GM12878 (cell line): ENCODE measurements around the gene CCDC34. TPM values are rescaled to one million over a fixed set of nuclear protein-coding genes. Genes with fewer than 3 reads are reported as not detected.

Experiments
- ATAC-seq: fragments of 200-7000 bp; cut with Tn5 transposase; 3 replicates; pipeline ENCODE4 v1.9.1; 2020; ENCODE audit warnings: mild to moderate bottlenecking, moderate library complexity
- BruUV-seq: library from RNA; stranded (reverse); fragments of 400-500 nt; replicated peaks from 2 replicates; lab custom pipeline; 2021; lab: Mats Ljungman, UMichigan
- CTCF ChIA-PET: fragments of 300-600 bp; sonication (Branson Sonifier 250); formaldehyde crosslinking; extraction: SDS; loops from one replicate; lab custom pipeline; 2021; ENCODE audit warnings: inconsistent platforms; lab: Yijun Ruan, JAX
- POLR2A ChIA-PET: fragments of 350-600 bp; formaldehyde crosslinking; extraction: SDS; loops from one replicate; lab custom pipeline; 2021; ENCODE audit warnings: inconsistent platforms; lab: Charles Lee
- RAD21 ChIA-PET: fragments of 300-600 bp; sonication (Branson Sonifier 250); formaldehyde crosslinking; loops from one replicate; lab custom pipeline; 2023; ENCODE audit warnings: antibody characterized with exemption; ENCODE audit not compliant: unreplicated experiment; lab: Charles Lee
- SMC1A ChIA-PET: fragments of 300-600 bp; sonication (Branson Sonifier 250); formaldehyde crosslinking; loops from one replicate; lab custom pipeline; 2023; ENCODE audit not compliant: unreplicated experiment, uncharacterized antibody; lab: Charles Lee
- DNase-seq: peaks from one replicate; pipeline ENCODE4 v3.0.0-alpha.2; 2011; ENCODE audit warnings: low read depth, low spot score
- FAIRE-seq: peaks from 3 replicates; lab custom pipeline; 2011; peaks lifted over from hg19 to GRCh38; lab: Jason Lieb, UNC
- H2AFZ ChIP-seq: 2 replicates; pipeline ENCODE4 v1.6.0; 2011; ENCODE audit warnings: low read depth, low read length, control low read depth; ENCODE audit not compliant: control insufficient read depth
- H3K27ac ChIP-seq: 2 replicates; pipeline ENCODE4 v1.5.1; 2011; ENCODE audit warnings: control low read depth; ENCODE audit not compliant: control insufficient read depth, insufficient read depth
- H3K27me3 ChIP-seq, 2 experiments: replicated peaks in 1 of 2; 2 replicates each; pipeline versions ENCODE4 v1.6.0 to v1.6.1; 2011; ENCODE audit warnings: low read length in 1 of 2; ENCODE audit not compliant: control insufficient read depth in 2 of 2, insufficient read depth in 2 of 2
- H3K36me3 ChIP-seq, 2 experiments: 2 replicates each; pipeline ENCODE4 v1.5.1; 2011; ENCODE audit warnings: low read length in 1 of 2; ENCODE audit not compliant: control insufficient read depth in 2 of 2, insufficient read depth in 2 of 2
- H3K4me1 ChIP-seq: 2 replicates; pipeline ENCODE4 v1.6.1; 2011; ENCODE audit warnings: mild to moderate bottlenecking, low read length, moderate library complexity, mixed read lengths; ENCODE audit not compliant: control insufficient read depth, insufficient read depth
- H3K4me2 ChIP-seq: 2 replicates; pipeline ENCODE4 v1.6.0; 2011; ENCODE audit warnings: control low read depth; ENCODE audit not compliant: control insufficient read depth, insufficient read depth
- H3K4me3 ChIP-seq: fragments of 200-600 bp; sonication (generic); 2 replicates; pipeline ENCODE4 v1.5.1; 2016
- H3K79me2 ChIP-seq: 2 replicates; pipeline ENCODE4 v1.6.0; 2011; ENCODE audit warnings: low read length; ENCODE audit not compliant: control insufficient read depth, insufficient read depth
- H3K9ac ChIP-seq: 2 replicates; pipeline ENCODE4 v1.8.0; 2011; ENCODE audit warnings: low read length, control low read depth, mixed read lengths; ENCODE audit not compliant: control insufficient read depth, insufficient read depth
- H3K9me3 ChIP-seq: replicated peaks from 3 replicates; pipeline ENCODE4 v1.5.1; 2011; ENCODE audit warnings: mild to moderate bottlenecking, low read length; ENCODE audit not compliant: control insufficient read depth, insufficient read depth
- H4K20me1 ChIP-seq: 2 replicates; pipeline ENCODE4 v1.6.0; 2011; ENCODE audit not compliant: control insufficient read depth, insufficient read depth
- BMI1 ChIP-seq: fragments of 450-650 bp; IDR thresholded peaks from 2 replicates; pipeline ENCODE4 v1.6.1; 2016; ENCODE audit warnings: mild to moderate bottlenecking, moderate library complexity, borderline replicate concordance
- CBX3 ChIP-seq: fragments of 200-600 bp; sonication (generic); IDR thresholded peaks from 2 replicates; pipeline ENCODE4 v1.6.1; 2016; ENCODE audit warnings: low read depth, borderline replicate concordance
- EP300 ChIP-seq, 2 experiments: fragments of 150-350 bp in 1 of 2; IDR thresholded peaks; 2 replicates each; pipeline ENCODE4 v1.6.1; 2011 to 2012; ENCODE audit warnings: low read depth in 2 of 2, low read length in 2 of 2, borderline replicate concordance in 1 of 2, improper control_type of control experiment in 1 of 2, inconsistent platforms in 1 of 2; ENCODE audit not compliant: control insufficient read depth in 1 of 2
- PAX8 ChIP-seq: fragments of 450-650 bp; IDR thresholded peaks from 2 replicates; pipeline ENCODE4 v1.6.1; 2017; ENCODE audit warnings: mild to moderate bottlenecking, moderate library complexity
- PML ChIP-seq: IDR thresholded peaks from 2 replicates; pipeline ENCODE4 v1.6.1; 2012; ENCODE audit warnings: low read length, inconsistent platforms
- SMAD5 ChIP-seq: IDR thresholded peaks from 2 replicates; pipeline ENCODE4 v1.6.1; 2016; ENCODE audit warnings: antibody characterized with exemption, low read depth
- STAT1 ChIP-seq: fragments of 450-650 bp; conservative IDR thresholded peaks from 2 replicates; pipeline ENCODE4 v1.6.1; 2014; ENCODE audit warnings: antibody characterized with exemption, mild to moderate bottlenecking
- WRNIP1 ChIP-seq: IDR thresholded peaks from 2 replicates; pipeline ENCODE4 v1.6.1; 2011; ENCODE audit warnings: low read depth, low read length, improper control_type of control experiment, borderline replicate concordance
- in situ Hi-C: fragments of 300-500 bp; cut with MboI; formaldehyde crosslinking; loops from 9 replicates; pipeline ENCODE4 v1.14.3; 2018; ENCODE audit warnings: mixed read lengths
- intact Hi-C: fragments of 100-400 bp; cut with micrococcal nuclease; formaldehyde crosslinking; loops from one replicate; pipeline ENCODE4 v1.14.2; 2022; ENCODE audit not compliant: unreplicated experiment
- polyA plus RNA-seq, 11 experiments: library from polyadenylated mRNA; depleted of rRNA in 4 of 11; unstranded in 6 of 11; stranded (reverse) in 5 of 11; fragments of >200 nt; fragmentation: Nextera tagmentation in 4 of 11; fragmentation: Illumina TruSeq in 1 of 11; extraction: Ambion mirVana in 4 of 11; extraction: Trizol in 1 of 11; gene quantifications; 1 replicate in 1 of 11; 2 replicates in 10 of 11; pipeline versions ENCODE4 v1.2.1 to v1.2.3, GENCODE V29; 2011 to 2016; ENCODE audit warnings: inconsistent platforms in 2 of 11, missing spikeins in 2 of 11, low read depth in 1 of 11
- total RNA-seq, 4 experiments: library from RNA; depleted of rRNA in 3 of 4; stranded (reverse); fragments of >200 nt in 3 of 4; fragmentation: Illumina TruSeq in 1 of 4; extraction: Trizol in 1 of 4; gene quantifications; 2 replicates each; pipeline versions ENCODE4 v1.2.1 to v1.2.3, GENCODE V29; 2013 to 2021
- TF ChIP-seq, protein P1 (sequence below): IDR thresholded peaks from 2 replicates; pipeline ENCODE4 v1.6.1; 2012; ENCODE audit warnings: low read length, inconsistent platforms
- TF ChIP-seq, protein P2 (sequence below): IDR thresholded peaks from 2 replicates; pipeline ENCODE4 v1.6.1; 2011; ENCODE audit warnings: borderline replicate concordance, low read depth, mild to moderate bottlenecking, moderate library complexity, mixed read lengths, low read length; ENCODE audit not compliant: insufficient read depth; ENCODE audit errors: extremely low read length
- TF ChIP-seq, protein P3 (sequence below): IDR thresholded peaks from 2 replicates; pipeline ENCODE4 v1.6.1; 2011; ENCODE audit warnings: mild to moderate bottlenecking, low read depth, low read length, moderate library complexity; ENCODE audit not compliant: insufficient replicate concordance

The CCDC34 gene
- total and polyA plus RNA-seq, 10 of the 15 experiments (the other 5 are each of a cell fraction or from before 2014, with no cell fraction given): 6.2 to 39.1 (median 14.6) TPM

DNA sequence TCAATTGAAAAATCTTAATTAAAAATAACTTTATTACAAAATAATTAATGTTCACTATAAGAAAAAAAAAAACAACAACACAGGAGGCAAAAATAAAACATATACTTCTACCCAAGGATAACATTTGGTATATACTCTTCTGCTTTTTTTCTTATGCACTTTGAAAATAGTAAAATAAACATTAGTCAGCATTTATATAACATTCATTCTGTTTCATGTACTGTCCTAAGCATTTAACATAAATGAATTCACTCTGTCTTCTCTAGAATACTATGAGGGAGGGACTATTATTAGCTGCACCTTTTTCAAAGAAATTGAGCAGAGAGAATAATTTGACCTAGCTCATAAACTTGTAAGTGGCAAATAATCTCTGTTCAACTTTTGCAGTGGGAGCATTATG is 48.3 kb upstream of the CCDC34 start:
- ChIA-PET RAD21 (no interaction called here), SMC1A (no interaction called here), CTCF (no interaction called here), POLR2A (no interaction called here)
- H3K27ac ChIP-seq: no peak overlapping the region
- no peak overlapping the region for H3K4me2 ChIP-seq
- no TSS peak for BruUV-seq
- no peak overlapping the region for H3K9ac ChIP-seq
- H3K36me3 ChIP-seq: no peaks in the 10 kb centered on the region
- no peaks in the 10 kb centered on the region for H4K20me1 ChIP-seq
- intact Hi-C loops (no loop called here), in situ Hi-C loops (no loop called here)
- H3K27me3 ChIP-seq: no peaks in the 10 kb centered on the region
- no peak overlapping the region for H2AFZ ChIP-seq
- no peak overlapping the region for H3K4me3 ChIP-seq
- H3K9me3 ChIP-seq: no peaks in the 10 kb centered on the region
- DNase-seq (no peak), FAIRE-seq (no peak), ATAC-seq (no peak)
- H3K4me1 ChIP-seq: no peaks in the 10 kb centered on the region
- H3K79me2 ChIP-seq: no peaks in the 10 kb centered on the region
- TF ChIP-seq CBX3: no peak
- no peak for TF ChIP-seq BMI1
- TF ChIP-seq, protein P1, sequence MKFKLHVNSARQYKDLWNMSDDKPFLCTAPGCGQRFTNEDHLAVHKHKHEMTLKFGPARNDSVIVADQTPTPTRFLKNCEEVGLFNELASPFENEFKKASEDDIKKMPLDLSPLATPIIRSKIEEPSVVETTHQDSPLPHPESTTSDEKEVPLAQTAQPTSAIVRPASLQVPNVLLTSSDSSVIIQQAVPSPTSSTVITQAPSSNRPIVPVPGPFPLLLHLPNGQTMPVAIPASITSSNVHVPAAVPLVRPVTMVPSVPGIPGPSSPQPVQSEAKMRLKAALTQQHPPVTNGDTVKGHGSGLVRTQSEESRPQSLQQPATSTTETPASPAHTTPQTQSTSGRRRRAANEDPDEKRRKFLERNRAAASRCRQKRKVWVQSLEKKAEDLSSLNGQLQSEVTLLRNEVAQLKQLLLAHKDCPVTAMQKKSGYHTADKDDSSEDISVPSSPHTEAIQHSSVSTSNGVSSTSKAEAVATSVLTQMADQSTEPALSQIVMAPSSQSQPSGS: no peak
- TF ChIP-seq STAT1: no peak
- TF ChIP-seq PML: no peak
- TF ChIP-seq PAX8: no peak
- no peak for TF ChIP-seq SMAD5
- TF ChIP-seq, protein P2, sequence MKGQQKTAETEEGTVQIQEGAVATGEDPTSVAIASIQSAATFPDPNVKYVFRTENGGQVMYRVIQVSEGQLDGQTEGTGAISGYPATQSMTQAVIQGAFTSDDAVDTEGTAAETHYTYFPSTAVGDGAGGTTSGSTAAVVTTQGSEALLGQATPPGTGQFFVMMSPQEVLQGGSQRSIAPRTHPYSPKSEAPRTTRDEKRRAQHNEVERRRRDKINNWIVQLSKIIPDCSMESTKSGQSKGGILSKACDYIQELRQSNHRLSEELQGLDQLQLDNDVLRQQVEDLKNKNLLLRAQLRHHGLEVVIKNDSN: no peak
- TF ChIP-seq, protein P3, sequence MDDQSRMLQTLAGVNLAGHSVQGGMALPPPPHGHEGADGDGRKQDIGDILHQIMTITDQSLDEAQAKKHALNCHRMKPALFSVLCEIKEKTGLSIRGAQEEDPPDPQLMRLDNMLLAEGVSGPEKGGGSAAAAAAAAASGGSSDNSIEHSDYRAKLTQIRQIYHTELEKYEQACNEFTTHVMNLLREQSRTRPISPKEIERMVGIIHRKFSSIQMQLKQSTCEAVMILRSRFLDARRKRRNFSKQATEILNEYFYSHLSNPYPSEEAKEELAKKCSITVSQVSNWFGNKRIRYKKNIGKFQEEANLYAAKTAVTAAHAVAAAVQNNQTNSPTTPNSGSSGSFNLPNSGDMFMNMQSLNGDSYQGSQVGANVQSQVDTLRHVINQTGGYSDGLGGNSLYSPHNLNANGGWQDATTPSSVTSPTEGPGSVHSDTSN: no peak
- no peak for TF ChIP-seq EP300 (IDR thresholded peaks at IDR 0.05; ENCODE audit: borderline replicate concordance in 1 of 2, control insufficient read depth in 1 of 2, low read depth in 2 of 2, low read length in 2 of 2)
- TF ChIP-seq WRNIP1: no peak
